Measurements from ENCODE around the gene SNX9.
"Not testable (repeated sequence)": the region's sequence is repeated elsewhere in the genome, so short reads cannot be mapped to it uniquely, and the experiment has no call there.

SNX9 gene

GRCh38 chr6:157887892-157888291, 64.8 kb downstream of the SNX9 start:
- no peak for DNase-seq (ENCODE audit: low spot score)

DNA sequence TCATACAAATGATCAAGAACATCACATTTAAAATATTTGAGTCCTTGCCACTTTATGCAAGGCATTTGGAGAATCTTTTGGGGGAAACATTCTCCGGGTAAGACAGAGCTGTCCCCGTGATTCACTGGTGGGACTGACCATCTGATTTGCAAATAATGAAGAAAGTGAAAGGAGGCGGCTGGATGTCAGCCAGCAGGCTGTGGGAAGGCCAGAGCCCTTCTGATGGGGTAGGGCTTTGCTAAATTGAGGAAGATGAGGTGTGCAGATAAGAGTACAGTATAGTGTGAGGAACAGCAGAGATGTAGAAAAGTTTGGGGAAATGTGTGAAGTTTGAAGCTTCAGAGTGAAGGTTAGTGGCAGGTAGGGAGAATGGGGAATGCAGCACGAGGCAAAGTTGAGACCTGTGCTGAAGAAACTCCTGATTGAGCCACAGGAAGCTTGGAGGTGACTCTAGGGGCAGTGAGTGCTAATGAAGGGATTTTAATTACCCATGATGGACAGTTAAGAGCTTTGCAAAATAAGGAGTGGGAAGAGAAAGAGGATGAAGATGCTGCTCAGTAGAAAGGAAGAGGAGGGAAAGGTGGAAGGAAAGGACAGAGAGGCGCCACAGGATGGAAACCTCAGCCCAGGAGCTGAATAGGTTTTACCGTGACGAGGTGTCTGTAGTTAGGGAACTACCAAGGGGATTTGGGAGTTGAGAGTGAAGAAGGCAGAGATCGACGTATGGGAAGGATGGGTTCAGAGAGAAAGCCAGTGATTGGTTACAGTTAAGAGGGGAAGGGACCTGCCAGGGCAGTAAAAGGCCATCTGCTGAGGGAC, 68.7 kb downstream of the SNX9 start:
- no peak for DNase-seq (ENCODE audit: low spot score)

- no peak for DNase-seq (ENCODE audit: low spot score)
Observed at GRCh38 chr6:157892363-157892877, 69.4 kb downstream of the SNX9 start.

DNA sequence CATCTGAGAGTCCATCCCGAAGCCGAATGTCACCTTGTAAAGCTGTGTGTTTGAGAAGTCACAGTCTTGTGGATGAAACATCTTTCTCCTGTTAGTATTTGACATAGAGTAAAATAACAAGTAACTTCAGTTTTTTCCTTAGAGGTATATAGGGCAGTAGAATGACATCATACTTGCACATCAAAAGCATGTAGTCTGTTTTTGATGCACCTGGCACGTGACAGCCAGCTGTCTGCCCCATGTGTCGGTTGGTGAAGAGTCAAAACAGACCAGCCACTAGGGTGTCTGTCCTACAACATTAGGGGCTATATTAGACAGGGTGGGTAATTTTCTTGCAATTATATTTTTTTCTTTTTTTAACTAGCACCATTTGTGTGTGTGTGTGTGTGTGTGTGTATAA, 70.2 kb downstream of the SNX9 start:
- DNase-seq (ENCODE audit: low spot score) = no peak

- no peak for DNase-seq (ENCODE audit: low spot score)
Observed at GRCh38 chr6:157895585-157895984, 72.5 kb downstream of the SNX9 start.

GRCh38 chr6:157896932-157897331, 73.9 kb downstream of the SNX9 start:
- DNase-seq (ENCODE audit: low spot score) = no peak

DNA sequence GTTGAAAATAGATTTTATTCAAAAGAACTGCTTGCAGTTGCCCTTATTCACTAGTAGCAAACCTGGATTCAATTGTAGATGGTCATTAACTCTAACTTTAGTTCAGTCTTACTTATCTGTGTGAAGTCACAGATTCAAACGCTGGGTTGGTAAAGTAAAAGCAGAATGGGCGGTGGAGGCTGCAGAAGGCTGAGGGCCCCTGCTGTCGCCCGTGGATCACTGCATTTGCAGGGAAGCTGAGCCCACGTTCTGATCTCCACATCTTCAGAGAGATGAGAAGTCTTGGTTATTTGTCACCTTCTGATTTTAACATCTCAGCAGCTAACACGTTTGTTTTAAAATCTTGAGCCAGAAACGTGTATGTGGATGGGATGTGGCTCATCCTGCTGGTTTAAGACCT, 75.1 kb downstream of the SNX9 start:
- peak; percentile 84 for DNase-seq (ENCODE audit: low spot score)

DNA sequence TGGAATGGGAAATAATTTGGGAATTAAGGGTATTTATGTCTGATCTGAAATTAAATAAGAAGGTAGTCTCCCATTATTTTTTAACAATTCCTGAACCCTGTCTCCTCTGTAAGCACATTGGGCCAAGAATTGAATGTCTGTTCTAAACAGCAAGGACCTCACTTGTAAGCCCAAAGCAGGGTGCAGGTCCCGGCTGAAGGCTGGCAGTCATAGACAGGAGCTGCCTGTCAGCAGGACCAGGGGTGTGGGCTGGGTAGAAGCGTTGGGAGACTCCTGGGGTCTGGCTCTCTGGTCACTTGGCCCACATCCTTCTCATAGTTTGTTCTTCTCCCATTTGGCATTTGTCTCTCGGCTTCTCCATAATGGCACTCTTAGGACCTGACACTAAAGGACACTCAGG, 75.6 kb downstream of the SNX9 start:
- no peak for DNase-seq (ENCODE audit: low spot score)

DNA sequence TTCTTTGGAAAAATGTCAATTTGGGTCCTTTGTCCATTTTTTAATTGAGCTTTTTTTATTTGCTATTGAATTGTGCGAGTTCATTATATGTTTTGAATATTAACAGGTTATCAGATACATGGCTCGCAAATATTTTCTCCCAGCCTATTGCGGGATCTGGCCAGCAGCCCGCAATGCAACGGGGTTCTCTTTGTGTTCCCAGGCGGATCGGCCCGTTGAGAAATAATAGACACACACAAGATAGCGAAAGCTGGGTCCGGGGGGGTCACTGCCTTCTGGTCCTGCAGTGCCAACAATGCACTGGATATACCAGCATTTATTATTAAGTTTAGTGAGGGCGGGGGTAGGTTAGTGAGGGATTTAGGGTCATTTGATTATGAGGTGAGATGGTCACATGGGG, 77.2 kb downstream of the SNX9 start:
- DNase-seq (ENCODE audit: low spot score) = not testable (repeated sequence)

- not testable (repeated sequence) for DNase-seq (ENCODE audit: low spot score)
Observed at GRCh38 chr6:157900751-157901150, 77.7 kb downstream of the SNX9 start.

- no peak for DNase-seq (ENCODE audit: low spot score)
Observed at GRCh38 chr6:157904999-157905398, 82.0 kb downstream of the SNX9 start.

- no peak for DNase-seq (ENCODE audit: low spot score)
Observed at GRCh38 chr6:157905590-157906342, 82.7 kb downstream of the SNX9 start.

- no peak for DNase-seq (ENCODE audit: low spot score)
Observed at GRCh38 chr6:157906537-157907061, 83.6 kb downstream of the SNX9 start.

DNA sequence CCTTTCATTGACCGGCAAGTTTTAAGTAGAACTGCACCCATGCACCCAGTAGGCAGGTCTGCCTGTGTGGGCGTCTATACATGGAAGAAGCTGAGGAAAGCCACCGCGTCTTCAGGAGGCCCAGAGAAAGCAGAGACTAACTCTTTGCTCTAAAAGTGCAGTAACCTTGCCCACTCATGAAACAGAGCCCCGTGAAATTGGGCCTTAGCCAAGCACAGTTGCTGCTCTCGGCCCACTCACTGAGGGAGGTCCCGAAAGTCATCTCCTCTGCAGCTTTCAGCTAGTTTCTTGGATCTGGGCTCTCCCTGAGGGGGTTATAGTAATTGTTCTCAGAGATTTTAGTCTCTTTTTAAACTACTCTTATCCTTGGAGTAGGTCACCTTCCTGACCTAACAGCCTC, 84.6 kb downstream of the SNX9 start:
- no peak for DNase-seq (ENCODE audit: low spot score)

DNA sequence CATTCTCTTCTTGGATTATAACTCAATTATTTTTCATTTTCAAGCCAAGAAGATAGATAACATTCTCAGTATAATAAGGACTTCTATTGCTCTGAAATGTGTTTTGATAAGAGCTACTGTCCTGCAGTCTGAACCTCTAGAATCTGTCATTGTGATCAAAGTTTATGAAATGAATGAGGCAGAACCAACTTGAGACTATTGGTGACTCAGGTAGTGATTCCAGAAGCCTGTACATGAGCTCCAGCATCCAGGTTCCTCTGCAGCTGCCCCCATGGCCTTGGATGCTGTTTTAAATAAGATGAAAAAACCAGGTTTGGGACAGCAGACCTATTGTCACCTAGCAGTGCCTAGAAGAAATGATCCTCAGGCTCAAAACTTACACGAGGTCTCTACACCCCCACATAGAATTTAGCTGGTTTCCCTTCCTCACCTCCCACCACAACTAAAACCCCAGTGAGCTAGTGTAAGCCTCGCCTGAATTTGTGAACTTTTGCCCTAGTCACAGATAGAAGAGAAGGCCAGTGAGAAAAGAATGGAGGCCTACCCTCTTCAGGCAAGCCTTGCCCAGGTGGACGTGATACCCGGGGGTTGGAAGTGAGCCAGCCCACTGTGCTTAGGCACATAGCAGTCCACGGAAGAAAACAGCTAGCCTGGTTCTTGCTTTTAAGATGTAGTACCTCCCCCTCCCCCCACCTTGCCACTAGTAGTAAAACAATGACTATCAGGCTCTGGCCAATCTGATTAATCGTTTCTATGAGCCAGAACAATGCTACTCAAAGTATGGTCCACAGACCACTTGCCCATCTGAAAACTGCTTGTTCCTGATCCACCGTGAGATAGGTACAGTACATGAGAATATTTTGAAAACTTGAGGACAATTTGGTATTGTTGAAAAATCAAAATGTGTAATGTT, 85.6 kb downstream of the SNX9 start:
- DNase-seq (ENCODE audit: low spot score) = no peak

GRCh38 chr6:157909282-157909664, 86.2 kb downstream of the SNX9 start:
- DNase-seq (ENCODE audit: low spot score) = no peak

- no peak for DNase-seq (ENCODE audit: low spot score)
Observed at GRCh38 chr6:157911278-157911677, 88.2 kb downstream of the SNX9 start.

DNA sequence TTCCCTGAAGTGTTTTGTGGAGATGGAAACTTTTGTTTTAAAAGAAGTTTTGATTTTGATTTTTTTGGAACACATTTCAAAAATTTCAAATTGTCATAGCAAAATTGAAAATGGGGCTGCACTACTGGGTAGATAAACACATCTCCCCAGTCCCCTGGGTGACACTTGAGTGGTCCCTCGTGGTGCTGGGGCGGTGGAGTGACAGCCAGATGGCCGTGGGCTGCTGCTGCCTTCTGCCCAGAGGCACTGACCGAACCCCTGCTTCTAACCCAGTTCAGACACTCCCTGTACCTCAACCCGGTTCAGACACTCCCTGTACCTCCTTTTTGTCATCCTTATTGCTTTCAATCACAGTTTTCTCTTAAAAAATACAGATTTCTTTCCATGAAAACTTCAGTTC, 88.7 kb downstream of the SNX9 start:
- no peak for DNase-seq (ENCODE audit: low spot score)

DNA sequence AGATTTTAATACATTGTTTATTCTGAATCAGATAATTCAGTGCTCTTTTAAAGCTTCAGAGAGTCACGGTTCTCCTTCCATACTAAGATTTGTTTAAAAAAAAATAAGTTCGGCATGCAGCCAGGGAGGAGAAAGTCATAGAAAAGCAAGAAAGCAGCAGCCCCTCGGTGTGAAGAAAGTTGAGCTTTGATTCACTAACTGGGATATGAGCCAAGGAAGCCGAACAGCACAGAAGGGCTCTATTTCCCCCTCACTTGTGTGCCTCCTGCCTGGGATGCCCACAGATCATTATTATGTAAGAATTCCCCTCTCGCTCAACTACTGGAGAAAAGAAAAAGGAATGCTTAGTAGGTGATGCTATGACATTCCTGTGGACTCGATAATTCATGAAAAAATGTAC, 89.3 kb downstream of the SNX9 start:
- peak; percentile 90 for DNase-seq (ENCODE audit: low spot score)

DNA sequence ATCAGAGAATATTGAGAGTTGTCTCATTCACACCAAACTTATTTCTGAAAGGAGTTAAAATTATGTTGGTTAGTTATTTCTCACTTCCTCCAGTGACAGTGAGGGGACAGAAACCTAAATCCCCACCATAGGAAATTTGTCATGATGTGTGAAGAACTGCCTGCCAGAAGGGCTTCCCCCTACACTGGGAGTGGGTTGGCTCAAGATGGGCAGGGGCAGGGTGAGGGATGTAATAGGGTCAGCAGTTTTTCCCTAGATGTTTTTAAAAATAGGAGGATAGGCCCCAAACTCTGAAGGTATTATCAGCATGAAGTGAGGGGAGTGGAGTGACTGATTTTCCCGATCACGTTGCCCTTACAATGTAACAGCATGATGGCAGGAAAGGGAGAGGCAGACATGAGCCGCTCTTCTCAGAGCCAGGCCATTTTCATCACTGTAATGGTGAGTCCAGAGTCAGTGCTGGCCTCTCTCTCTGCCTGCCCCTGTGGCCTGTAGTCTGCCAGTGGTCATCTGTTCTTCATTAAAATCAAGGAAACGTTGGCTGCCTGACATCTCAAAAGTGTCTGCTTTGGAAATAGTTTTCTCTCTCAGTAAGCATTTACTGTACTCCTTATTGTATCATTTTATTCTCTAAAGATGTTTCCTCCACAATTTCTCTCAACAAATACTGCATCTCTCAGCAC, 98.8 kb downstream of the SNX9 start:
- no peak for DNase-seq (ENCODE audit: low spot score)

DNA sequence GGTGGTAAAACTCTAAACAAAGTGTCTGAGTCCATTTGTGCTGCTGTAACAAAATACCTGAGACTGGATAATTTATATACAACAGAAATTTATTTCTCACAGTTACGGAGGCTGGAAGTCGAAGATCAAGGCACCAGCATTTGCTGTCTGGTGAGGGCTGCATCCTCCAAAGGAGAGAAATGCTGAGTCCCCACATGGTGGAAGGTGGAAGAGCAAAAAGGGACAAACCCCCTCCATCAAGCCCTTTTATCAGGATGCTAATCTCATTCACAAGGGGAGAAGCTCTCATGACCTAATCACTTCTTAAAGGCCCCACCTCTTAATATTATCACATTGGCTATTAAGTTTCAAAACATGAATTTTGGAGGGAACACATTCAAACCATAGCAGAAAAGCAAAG, 102.7 kb downstream of the SNX9 start:
- no peak for DNase-seq (ENCODE audit: low spot score)
